ENCODE data around the gene CCDC178.
A peak's percentile ranks its signal among the peaks of the same experiment; 100 is the strongest.
"Not testable (repeated sequence)": the region's sequence is repeated elsewhere in the genome, so short reads cannot be mapped to it uniquely, and the experiment has no call there.

CCDC178 gene

GRCh38 chr18:32974421-32975162 lies 465.9 kb downstream of the CCDC178 start:
- peak; percentile 21 for DNase-seq

GRCh38 chr18:32968248-32968647 lies 472.3 kb downstream of the CCDC178 start:
- no peak for DNase-seq

- DNase-seq = no peak
Observed at GRCh38 chr18:32966141-32966540, 474.4 kb downstream of the CCDC178 start.

- no peak for DNase-seq
Observed at GRCh38 chr18:32961538-32961937, 479.0 kb downstream of the CCDC178 start.

GRCh38 chr18:32958746-32959145 lies 481.8 kb downstream of the CCDC178 start:
- no peak for DNase-seq

DNA sequence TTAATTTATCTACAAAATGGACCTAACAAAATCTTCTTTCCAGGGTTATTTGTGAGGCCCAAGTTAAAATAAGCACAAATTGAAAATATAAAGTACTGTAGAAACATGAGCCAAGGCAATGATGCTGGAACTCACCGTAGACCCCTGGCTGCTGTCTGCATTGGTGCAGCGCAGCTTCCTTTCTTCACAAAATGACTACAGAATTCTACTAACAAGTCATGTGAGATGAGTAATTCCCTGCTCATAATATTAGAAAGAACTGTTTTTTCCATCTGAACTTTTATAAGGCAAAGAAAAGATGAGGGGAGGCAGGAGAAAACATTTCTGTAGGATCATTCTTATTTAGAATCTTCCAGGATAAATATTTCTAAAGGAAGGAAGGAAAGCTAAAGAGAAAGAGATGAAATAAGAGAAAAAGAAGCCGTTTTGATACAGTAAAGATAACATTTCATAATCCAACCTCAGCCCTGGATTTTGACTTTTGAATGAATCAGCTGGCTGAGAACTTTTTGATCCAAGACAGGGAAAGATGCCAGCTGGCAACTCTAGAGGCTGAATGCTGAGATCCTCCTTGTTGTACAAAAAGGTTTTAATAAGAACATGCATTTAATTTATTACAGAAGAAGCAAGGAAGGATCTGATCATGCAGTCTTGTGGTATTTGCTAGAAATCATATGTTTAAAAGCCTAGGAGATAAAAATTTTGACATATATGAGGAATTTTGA lies 483.8 kb downstream of the CCDC178 start:
- DNase-seq = no peak

DNA sequence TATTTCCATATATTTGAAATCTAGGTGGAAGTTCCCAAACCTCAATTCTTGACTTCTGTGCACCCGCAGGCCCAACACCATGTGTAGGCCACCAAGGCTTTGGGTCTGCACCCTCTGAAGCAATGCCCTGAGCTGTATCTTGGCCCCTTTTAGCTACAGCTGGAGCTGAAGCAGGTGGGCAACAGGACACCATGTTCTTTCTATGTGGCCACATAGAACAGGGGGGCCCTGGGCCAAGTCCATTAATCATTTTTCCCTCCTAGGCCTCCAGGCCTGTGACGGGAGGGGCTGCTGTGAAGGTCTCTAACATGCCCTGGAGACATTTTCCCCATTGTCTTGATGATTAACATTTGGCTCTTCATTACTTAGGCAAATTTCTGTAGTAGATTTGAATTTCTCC lies 488.2 kb downstream of the CCDC178 start:
- DNase-seq = not testable (repeated sequence)

DNA sequence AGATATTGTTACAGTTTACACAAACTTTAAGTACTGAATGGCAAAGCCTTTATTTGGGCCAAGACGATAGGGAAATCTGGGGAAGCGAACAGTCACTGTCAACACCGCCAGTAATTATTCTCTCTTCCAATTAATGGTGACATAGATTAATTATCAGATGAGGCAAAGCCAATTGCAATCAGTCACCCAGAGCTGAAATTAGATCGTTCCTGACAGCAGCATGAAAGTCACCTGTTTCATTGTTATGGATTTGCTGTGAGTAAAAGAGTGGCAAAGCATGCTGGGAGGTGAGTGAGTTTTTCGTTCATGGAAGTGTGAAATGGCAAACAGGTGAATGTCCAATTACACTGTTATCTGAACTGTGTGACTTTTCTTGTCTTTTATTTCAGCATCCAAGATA lies 502.9 kb downstream of the CCDC178 start:
- no peak for DNase-seq

- no peak for DNase-seq
Observed at GRCh38 chr18:32937066-32937465, 503.5 kb downstream of the CCDC178 start.

DNA sequence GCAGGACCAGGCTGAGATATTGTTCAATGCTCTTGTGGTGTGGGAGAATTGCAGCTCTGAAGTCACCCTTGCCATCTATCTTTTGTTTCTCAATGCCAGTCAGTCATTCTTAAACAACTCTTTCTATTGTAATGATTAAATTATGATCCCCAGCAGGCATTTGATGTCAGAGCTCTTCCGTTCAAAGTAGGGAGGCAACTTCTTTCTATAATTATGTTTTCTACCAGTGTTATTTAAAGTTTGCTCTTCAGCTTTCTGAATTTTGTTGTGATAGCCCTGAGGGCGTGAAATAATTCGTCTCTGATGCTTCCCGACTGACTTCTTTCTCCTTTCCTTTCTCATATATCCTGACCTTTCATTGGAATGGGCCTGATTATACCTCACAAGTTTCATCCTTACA lies 506.3 kb downstream of the CCDC178 start:
- no peak for DNase-seq

- peak; percentile 87 for DNase-seq
Observed at GRCh38 chr18:32930695-32931301, 509.7 kb downstream of the CCDC178 start.

- DNase-seq = no peak
Observed at GRCh38 chr18:32929213-32929612, 511.3 kb downstream of the CCDC178 start.

GRCh38 chr18:32922951-32923430 lies 517.5 kb downstream of the CCDC178 start:
- DNase-seq = peak; percentile 9

- peak; percentile 83 for DNase-seq
Observed at GRCh38 chr18:32920796-32921787, 519.4 kb downstream of the CCDC178 start.

DNA sequence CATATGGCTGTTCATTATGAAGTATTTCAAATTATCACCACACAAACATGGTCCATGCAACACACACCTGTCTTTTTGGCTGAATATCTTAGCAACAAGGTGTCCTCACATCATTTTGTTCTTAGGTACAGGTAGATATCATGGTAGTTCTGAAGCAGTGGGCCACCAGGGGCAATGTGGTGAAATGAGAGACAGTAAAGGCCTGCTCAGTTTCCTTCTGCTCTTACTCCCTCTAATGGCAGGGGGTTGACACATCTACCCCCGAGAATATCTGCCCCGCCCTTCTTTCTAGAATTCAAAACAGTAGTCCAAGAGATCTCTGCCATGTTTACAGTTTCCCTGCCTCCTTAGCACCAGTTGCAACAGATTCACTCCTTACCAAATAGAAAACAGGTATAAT lies 520.7 kb downstream of the CCDC178 start:
- peak; percentile 84 for DNase-seq

DNA sequence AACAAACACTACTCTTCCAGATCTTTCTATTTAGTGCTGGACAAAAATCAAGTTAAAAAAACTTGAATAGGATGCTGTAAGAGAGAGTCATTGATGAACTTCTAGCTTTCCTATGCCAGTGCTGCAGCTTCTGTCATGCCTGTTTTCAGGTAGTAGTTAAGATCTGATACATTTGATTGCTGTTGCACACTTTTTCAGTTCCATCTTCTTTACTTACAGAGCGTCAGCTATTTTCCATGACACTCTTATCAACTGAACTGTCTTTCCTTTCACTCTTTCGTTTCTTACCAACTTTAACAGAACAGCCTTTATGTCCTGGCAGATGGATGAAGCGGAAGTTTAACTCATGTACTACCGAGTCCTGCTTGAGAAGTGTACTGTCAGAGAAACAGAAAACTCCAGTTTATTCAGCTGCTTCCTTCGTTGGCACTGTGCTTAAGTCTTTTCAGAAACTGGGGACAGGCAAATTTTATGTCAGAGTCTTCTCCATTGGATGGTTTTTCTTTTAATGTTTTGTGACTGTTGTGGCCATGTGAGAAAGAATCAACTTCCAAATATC lies 521.8 kb downstream of the CCDC178 start:
- no peak for DNase-seq

GRCh38 chr18:32915516-32915915 lies 525.0 kb downstream of the CCDC178 start:
- DNase-seq = no peak

- DNase-seq = no peak
Observed at GRCh38 chr18:32911660-32912284, 528.7 kb downstream of the CCDC178 start.

DNA sequence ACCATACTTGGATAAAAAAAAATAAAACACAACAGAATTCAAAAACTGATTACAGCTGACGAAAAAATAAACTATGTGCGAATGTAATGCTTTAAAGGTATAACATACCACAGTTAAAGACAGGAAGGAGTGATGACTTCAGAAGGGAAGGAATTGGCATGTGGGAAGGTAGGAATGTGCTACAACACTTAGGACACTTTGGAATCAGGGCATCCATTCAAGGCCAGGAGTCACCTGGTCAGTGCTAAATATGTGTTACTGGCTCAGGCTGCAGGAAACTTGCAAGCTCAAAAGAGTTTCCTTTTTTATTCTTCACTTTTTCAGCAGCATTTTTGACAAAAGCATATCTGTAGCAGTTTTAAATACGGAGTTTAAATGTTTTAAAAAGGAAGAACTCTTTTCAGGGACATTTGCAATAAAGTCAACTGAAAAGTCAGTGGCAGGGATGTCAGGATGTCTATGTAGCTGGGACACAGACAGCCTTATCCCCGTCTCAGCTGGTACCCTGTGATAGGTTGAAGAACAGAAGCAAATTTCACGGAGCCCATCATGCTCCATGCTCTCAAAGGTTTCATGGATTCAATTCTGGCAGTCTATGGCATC lies 529.7 kb downstream of the CCDC178 start:
- DNase-seq = no peak

- DNase-seq = no peak
Observed at GRCh38 chr18:32909798-32910561, 530.5 kb downstream of the CCDC178 start.

- DNase-seq = no peak
Observed at GRCh38 chr18:32908424-32908805, 532.1 kb downstream of the CCDC178 start.
